A673 (cell line): ENCODE results near the gene MICALL1. TPM values are rescaled to one million over a fixed set of nuclear protein-coding genes. Genes with fewer than 3 reads are reported as not detected.
"Not testable (repeated sequence)": the region's sequence is repeated elsewhere in the genome, so short reads cannot be mapped to it uniquely, and the experiment has no call there.

Experiments
- BruUV-seq: library from RNA; stranded (reverse); fragments of 400-500 nt; replicated peaks from 2 replicates; lab custom pipeline; 2021; lab: Mats Ljungman, UMichigan
- CTCF ChIA-PET: fragments of 300-600 bp; sonication (Branson Sonifier 250); formaldehyde crosslinking; loops from one replicate; lab custom pipeline; 2022; ENCODE audit warnings: antibody characterized with exemption; lab: Charles Lee
- POLR2A ChIA-PET: fragments of 300-600 bp; sonication (Branson Sonifier 250); formaldehyde crosslinking; loops from one replicate; lab custom pipeline; 2022; ENCODE audit warnings: antibody characterized with exemption; ENCODE audit not compliant: low non-redundant PET; lab: Charles Lee
- DNase-seq: peaks from one replicate; pipeline ENCODE4 v3.0.0-alpha.2; 2015; ENCODE audit warnings: low spot score
- H3K27ac ChIP-seq: fragments of 200-600 bp; sonication (generic); 2 replicates; pipeline ENCODE4 v1.5.1; 2016; ENCODE audit warnings: mixed run types, low read depth, mild to moderate bottlenecking, mixed read lengths, antibody characterized with exemption, low read length; ENCODE audit not compliant: poor library complexity, severe bottlenecking
- H3K27me3 ChIP-seq: fragments of 200-600 bp; sonication (generic); replicated peaks from 2 replicates; pipeline ENCODE4 v1.6.1; 2017; ENCODE audit warnings: mixed run types, low read depth, mild to moderate bottlenecking, mixed read lengths, antibody characterized with exemption, low read length; ENCODE audit not compliant: insufficient read depth, poor library complexity
- H3K36me3 ChIP-seq: fragments of 200-600 bp; sonication (generic); 2 replicates; pipeline ENCODE4 v1.6.1; 2016; ENCODE audit warnings: mixed run types, mild to moderate bottlenecking, mixed read lengths, antibody characterized with exemption, low read length; ENCODE audit not compliant: insufficient read depth, poor library complexity, severe bottlenecking
- H3K4me1 ChIP-seq: fragments of 200-600 bp; sonication (generic); 2 replicates; pipeline ENCODE4 v1.6.1; 2017; ENCODE audit warnings: mixed run types, mild to moderate bottlenecking, mixed read lengths, antibody characterized with exemption, low read length; ENCODE audit not compliant: insufficient read depth, poor library complexity, severe bottlenecking
- H3K4me3 ChIP-seq: fragments of 200-600 bp; sonication (generic); 2 replicates; pipeline ENCODE4 v1.5.1; 2016; ENCODE audit warnings: low read depth, mixed run types, mild to moderate bottlenecking, mixed read lengths, low read length; ENCODE audit not compliant: poor library complexity, severe bottlenecking
- H3K9me3 ChIP-seq: fragments of 200-600 bp; sonication (generic); 2 replicates; pipeline ENCODE4 v1.6.1; 2016; ENCODE audit warnings: mixed run types, low read depth, mild to moderate bottlenecking, mixed read lengths, antibody characterized with exemption, low read length; ENCODE audit not compliant: poor library complexity, severe bottlenecking
- CTCF ChIP-seq: fragments of 300-800, 200-600 bp; sonication (generic); conservative IDR thresholded peaks from 2 replicates; pipeline ENCODE4 v1.5.1; 2017; ENCODE audit warnings: low read depth, mild to moderate bottlenecking, antibody characterized with exemption, low read length, moderate library complexity, mixed read lengths
- EZH2 ChIP-seq: fragments of 200-600 bp; sonication (generic); IDR thresholded peaks from 2 replicates; pipeline ENCODE4 v1.6.1; 2017; ENCODE audit warnings: borderline replicate concordance, low read depth, mild to moderate bottlenecking, mixed read lengths, antibody characterized with exemption, low read length; ENCODE audit not compliant: poor library complexity, severe bottlenecking
- intact Hi-C: fragments of 100-400 bp; cut with micrococcal nuclease; formaldehyde crosslinking; loops from one replicate; pipeline ENCODE4 v1.10.0; 2022; ENCODE audit not compliant: unreplicated experiment
- total RNA-seq: library from RNA; stranded (reverse); gene quantifications from 2 replicates; pipeline ENCODE4 v1.2.3, GENCODE V29; 2021

The MICALL1 gene
- total RNA-seq, 1 experiment from 2014 or later, result 33.0 TPM

GRCh38 chr22:37953437-37954179, 47.5 kb downstream of the MICALL1 start, which contains the start of the genes C22orf23 and POLR2F:
TSS of gene C22orf23 (minus strand) at chr22:37953601. CDS start at chr22:37953149, 452 bp downstream.
TSS of gene POLR2F (plus strand) at chr22:37953699. CDS start at chr22:37953788, 89 bp downstream.
- Histone ChIP-seq H3K4me3 (peak within 1 kb of the TSS; percentile 73), H3K27me3 (no peaks in the 10 kb centered on the region), H3K9me3 (no peaks in the 10 kb centered on the region), H3K27ac (peak within 1 kb of the TSS; percentile 77), H3K4me1 (peaks cover 8% of the 10 kb centered on the region), H3K36me3 (peaks cover 20% of the 10 kb centered on the region)
- peak; percentile 96 for DNase-seq
- ChIA-PET CTCF (no interaction called here), POLR2A (interaction anchor here (0.6 kb wide), 1 partner anchor 558 kb away, joined by 4 read pairs; no protein-coding TSS in a partner anchor)
- BruUV-seq, result TSS peak; percentile 63
- intact Hi-C loops, result loop anchor here (1.0 kb wide), 1 partner anchor 19 kb away; no protein-coding TSS in a partner anchor
- TF ChIP-seq CTCF (no peak), EZH2 (no peak)

DNA sequence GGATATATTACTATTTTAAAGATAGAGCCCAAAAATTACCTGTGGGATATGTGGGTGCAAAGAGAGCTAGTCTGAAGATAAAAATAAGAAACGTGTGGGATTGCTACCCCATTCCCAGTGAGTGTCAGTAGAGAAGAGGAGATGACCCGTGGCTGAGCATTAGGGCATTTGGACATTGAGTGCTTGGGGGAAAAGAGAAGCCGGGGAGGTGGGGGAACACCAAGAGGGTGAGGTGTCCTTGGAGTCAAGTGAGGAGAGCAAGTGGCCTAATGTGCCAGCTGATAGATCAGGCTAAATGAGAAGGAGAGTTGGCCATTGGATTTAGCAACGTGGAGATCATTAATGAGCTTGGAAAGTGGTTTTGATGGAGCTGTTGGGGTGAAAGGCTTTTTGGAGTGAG, 48.6 kb downstream of the MICALL1 start:
- H3K27ac ChIP-seq, result no peak overlapping the region
- intact Hi-C loops, result no loop called here
- TF ChIP-seq EZH2 (no peak), CTCF (no peak)
- H3K27me3 ChIP-seq, result no peaks in the 10 kb centered on the region
- H3K4me1 ChIP-seq, result peaks cover 8% of the 10 kb centered on the region
- ChIA-PET CTCF (interaction anchor here (0.7 kb wide), 1 partner anchor 12 kb away, joined by 3 read pairs; no protein-coding TSS in a partner anchor), POLR2A (interaction anchor here (0.6 kb wide), 1 partner anchor 9 kb away, joined by 8 read pairs; no protein-coding TSS in a partner anchor)
- DNase-seq, result no peak
- no peaks in the 10 kb centered on the region for H3K9me3 ChIP-seq
- peaks cover 31% of the 10 kb centered on the region for H3K36me3 ChIP-seq
- H3K4me3 ChIP-seq, result peak overlapping the region; percentile 73
- BruUV-seq, result no TSS peak

GRCh38 chr22:37955825-37956397, 49.8 kb downstream of the MICALL1 start:
- POLR2A ChIA-PET, H3K9me3 ChIP-seq, CTCF ChIA-PET, intact Hi-C loops, H3K4me1 ChIP-seq, H3K27ac ChIP-seq, H3K27me3 ChIP-seq, BruUV-seq, H3K4me3 ChIP-seq, DNase-seq: not testable (repeated sequence)
- peaks cover 40% of the 10 kb centered on the region for H3K36me3 ChIP-seq
